NCI-H510A treated with DMSO at 0.1 percent for 48 hours (cell line): Measurements from ENCODE around the gene SERPINA5.
"Not testable (repeated sequence)": the region's sequence is repeated elsewhere in the genome, so short reads cannot be mapped to it uniquely, and the experiment has no call there.

Experiments
- DNase-seq: peaks from one replicate; lab custom pipeline; 2025; lab: John Stamatoyannopoulos, UW

Gene SERPINA5

DNA sequence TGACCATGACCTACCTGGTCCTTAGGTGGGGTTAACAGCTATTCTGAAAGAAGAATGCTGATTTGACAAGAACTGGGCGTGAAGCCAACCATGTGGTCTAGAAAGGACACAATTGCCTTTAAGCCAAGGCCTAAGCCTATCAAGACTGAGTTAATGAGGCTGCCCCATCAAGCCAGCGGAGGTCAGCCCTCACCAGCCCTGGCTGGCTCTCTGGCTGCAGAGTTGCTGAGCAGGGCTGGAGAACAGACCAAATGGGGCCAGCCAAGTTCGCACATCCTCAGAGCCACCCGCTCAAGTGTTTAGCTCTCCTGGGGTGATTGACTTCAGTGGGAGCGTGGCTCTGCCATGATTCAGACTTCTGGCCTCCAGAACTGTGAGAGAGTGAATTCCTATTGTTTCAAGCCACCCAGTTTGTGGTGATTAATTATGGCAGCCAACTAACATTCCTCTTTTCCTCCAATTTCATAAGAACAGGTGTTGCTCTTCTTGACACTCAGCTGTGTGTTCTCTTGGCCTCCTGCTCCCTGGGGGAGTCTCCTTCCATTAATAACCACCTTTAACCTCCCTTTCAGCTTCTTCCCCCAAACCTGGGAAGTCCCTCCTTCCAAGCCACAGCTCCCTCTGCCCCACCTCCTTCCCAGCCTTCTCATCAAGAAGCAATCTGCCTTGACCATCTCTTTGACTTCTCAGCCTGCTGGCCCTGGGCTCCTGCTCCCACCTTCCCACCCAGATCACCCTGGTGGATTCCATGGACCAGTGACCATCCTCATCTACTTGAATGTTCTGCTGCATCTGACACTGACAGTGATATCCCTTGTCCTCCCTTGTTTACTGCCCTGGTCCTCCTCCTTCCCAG is 5.3 kb upstream of the SERPINA5 start:
- no peak for DNase-seq

DNA sequence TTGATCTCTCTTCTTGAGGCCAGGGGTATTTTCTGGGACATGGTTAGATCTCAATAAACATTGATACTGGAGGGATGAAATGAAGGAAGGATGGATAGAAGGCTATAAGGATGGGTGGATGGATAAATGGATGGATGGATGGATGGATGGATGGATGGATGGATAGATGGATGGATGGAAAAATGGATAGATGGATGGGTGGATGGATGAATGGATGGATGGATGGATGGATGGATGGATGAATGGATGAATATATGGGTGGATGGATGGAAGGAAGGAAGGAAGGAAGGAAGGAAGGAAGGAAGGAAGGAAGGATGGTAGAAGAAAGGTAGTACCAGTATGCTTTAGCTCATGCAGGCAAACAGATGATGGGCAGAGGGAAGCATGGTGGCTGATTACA is 3.8 kb upstream of the SERPINA5 start:
- not testable (repeated sequence) for DNase-seq

DNA sequence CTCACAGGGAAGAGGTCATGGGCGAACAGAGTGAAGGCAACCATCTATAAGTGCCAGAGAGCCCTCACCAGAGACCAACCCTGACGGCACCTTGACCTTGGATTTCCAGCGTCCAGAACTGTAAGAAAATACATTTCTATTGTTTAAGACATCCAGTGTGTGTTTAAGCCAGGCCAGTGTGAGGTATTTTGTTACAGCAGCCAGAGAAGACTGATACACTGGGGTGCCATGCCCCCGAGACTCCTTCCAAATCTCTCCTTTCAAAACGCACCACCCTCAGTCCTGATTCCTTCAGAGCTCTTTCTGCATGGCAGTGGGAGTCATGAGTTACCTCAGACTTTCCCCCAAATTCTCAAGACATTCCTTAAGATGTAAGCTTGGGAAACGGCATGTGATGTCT is 2.5 kb upstream of the SERPINA5 start:
- DNase-seq: no peak

DNA sequence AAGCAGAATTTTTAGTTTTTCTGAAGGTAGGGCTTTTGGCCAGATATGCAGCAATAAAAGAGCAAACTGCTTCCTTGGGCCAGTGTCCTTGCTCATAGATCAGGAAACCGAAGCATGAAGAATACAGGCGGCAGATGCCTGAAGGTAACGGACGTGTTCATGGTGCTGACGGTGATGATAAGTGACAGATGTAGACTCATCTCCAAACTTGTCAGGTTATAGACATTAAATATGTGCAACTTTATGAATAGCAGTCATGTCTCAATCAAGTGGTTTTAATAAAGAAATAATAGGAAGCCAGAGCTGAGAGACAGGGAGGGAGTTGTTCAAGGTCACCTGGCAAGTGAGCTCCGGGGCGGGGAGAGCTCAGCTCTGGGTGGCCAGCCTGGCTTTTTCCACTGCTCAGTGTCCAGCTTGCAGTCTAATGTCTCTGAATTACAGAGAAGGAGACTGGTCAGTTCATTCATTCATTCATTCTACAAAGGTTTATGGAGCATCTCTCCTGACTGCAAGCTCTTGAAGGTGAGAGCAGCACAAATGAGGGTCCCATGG is 1.0 kb downstream of the SERPINA5 start:
- no peak for DNase-seq

DNA sequence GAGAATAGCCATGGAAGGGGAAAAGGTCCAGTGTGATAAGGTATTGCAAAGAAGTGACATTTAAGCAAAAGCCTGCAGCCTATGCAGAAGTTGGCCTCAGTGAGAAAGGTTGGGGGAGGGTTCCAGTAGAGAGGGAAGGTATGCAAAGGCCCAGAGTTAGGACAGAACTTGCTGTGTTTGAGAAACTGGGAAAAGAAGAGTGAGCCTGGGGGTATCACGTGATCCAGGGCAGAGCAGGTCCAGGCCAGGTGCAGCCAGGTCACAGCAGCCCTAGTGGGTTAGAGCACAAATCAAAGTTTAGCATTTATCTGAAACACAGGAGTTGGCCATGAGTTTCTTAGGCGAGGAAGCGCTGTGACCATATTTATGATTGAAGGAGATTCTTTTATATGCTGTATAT is 1.6 kb downstream of the SERPINA5 start:
- no peak for DNase-seq

DNA sequence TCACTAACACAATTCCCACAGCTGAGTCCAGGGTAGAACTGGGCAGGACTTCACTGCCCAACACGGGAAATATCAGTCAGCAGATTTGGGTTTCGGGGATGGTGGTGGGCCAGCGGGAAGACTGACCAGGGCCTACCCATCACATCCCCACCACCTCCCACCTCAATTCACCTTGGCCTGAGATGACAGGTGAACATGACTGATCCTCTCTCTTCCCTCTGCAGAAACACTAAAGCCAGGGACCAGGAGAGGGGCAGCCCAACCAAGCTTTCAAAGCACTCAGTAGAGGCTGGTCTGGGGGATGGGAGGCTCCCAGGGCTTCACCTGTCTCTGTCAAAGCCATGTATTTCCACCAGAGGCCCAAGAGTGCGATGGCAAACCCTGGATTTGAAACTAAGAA is 2.3 kb downstream of the SERPINA5 start:
- no peak for DNase-seq

DNA sequence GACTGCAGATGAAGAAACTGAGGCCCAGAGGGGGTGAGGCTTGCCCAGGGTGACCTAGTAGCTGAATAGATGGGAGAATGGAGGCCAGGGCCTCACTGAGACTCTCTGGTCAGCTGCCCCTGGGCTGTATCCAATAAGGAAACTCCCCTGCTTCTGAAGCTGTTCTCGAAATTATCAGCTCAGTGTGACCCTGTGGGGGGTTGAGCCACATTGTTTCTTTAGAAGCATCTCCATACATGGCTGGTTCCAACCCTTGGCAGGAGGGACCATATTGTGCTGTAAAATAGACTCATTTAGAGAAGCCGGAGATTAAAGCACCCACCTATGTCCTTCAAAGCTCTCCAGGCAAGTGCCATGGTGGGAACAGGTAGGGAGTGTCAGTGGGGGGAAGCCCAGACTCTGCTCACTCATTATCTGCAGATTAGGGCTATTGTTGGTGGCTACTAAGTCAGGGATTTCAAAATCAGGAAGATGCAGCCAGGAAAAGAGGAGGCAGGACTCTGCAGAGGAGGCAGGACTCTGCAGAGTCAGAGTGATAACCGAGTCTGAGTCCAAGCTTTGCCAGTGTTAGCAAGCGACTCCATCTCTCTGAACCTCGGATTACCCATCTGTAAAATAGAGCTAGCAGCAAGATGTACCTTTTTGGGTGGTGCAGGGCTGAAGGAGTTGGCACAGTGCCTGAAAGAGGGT is 3.5 kb downstream of the SERPINA5 start:
- no peak for DNase-seq

DNA sequence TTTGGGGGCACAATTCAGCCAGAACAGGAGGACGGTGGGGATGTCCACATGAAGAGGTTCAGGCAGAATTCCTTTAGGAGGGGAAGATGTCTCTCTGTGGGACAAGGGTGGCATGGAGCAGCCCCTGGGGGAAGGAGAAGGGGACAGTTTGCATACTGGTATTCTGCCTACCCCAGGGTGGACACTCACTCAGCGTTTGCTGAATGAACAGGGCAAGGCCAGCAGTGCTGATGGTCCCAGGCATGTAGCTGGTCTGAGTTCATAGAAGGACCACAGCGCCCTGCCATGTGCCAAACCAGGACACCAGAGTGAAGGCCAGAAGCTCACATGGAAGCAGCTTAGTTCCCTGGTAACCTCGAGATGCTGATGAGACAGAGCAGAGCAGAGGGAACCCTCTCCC is 5.4 kb downstream of the SERPINA5 start:
- no peak for DNase-seq

DNA sequence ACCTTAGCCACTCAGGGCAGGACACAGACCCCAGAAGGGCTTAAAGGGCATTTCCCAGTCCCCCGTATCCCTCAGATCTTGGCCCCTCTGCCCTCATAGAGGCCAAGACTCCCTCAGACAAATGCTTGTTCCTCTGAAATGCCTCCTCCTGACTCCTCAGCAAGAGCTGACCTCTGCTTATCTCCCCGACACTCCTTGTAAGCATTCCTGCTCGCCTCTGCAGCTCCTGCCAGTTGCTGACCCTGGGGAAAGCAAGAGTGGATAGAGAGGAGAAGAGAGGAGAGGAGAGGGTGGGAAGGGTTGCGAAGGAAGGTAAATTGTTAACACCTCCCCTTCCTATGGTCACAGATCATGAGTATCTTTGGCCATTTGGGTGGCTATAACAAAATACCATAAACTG is 7.1 kb downstream of the SERPINA5 start:
- DNase-seq: no peak

DNA sequence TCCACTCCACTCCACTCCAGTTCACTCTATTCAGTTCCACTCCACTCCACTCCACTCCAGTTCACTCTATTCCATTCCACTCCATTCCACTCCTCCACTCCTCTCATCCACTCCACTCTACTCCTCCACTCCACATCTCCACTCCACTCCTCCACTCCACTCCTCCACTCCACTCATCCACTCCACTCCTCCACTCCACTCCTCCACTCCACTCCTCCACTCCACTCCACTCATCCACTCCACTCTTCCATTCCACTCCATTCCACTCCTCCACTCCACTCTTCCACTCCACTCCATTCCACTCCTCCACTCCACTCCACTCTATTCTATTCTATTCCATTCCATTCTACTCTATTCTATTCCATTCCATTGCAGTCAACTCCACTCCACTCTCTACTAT is 9.8 kb downstream of the SERPINA5 start:
- DNase-seq: no peak

DNA sequence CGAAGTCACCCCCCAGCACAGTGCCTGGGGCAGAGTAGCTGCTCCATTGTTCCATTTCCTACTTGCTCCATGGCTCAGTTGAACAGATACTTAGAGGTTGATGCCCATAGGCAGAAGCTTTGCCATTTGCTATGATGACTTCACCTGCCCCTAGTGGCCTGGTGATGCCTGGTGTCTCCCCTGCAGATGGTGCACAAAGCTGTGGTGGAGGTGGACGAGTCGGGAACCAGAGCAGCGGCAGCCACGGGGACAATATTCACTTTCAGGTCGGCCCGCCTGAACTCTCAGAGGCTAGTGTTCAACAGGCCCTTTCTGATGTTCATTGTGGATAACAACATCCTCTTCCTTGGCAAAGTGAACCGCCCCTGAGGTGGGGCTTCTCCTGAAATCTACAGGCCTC is 10.6 kb downstream of the SERPINA5 start:
- no peak for DNase-seq

DNA sequence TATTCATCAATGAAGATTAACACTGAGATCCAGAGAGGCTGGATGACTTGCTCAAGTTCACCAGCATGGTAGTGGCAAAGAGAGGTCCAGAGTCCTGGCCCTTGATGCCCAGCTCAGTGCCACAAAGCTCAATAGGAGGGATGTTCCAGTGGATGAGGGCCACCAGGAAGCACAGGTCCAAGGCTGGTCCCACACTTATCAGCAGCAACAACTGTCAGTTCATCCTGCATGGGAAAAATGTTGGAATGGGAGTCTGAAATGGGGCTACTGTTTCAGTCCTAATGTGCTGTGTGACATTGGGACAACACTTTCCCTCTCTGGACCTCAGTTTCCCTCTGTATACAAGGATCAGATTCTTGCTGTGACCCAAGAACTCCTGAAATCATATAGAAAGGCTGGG is 11.2 kb downstream of the SERPINA5 start:
- no peak for DNase-seq

DNA sequence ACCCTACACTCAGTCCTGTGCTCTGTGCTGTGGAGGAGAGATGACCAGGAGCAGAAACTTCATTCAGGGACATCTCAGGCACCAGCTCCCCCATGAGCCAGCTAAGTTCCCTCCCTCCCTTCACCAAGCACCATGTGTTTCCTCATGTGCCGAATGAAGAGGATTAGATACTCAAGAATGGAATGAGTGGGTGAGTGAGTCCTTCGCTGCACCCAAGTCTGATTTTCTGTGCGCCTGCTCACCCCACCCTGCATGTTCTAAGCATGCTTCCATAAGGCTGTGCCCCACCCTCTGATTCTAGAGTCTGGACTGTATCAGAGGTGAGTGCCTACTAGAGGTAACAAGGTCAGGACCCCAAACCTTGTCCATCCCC is 12.1 kb downstream of the SERPINA5 start:
- DNase-seq: no peak

DNA sequence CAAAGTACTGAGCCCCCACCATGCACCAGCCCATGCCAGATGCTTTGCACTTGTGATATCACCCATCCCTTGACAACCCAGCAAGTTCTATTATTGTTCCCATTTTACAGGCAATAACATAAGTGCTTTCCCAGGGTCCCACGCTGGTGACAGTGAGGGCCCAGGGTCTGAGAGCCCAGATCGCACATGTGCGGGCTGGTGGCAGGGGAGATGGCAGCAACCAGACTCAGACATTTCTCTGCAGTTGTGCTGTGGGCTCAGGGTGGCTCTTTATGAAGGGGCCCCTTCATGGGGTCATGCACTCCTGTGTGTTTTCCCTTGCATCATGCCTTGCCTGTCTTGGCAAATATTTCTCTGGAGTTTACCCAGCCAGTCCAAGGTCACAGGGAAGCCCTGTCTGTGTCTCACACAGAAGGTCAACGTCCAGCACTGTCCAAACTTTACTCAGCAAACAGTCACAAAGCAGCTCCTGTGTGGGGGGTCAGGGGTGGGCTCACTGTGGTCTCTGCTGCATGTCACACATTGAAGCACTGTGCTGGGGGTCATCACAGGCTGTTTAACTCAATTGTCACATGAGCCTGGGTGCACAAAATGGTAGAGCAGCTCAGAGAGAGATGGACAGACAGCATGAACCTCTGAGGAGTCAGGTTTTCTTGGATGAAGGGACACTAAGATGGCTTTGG is 12.7 kb downstream of the SERPINA5 start:
- DNase-seq: no peak

DNA sequence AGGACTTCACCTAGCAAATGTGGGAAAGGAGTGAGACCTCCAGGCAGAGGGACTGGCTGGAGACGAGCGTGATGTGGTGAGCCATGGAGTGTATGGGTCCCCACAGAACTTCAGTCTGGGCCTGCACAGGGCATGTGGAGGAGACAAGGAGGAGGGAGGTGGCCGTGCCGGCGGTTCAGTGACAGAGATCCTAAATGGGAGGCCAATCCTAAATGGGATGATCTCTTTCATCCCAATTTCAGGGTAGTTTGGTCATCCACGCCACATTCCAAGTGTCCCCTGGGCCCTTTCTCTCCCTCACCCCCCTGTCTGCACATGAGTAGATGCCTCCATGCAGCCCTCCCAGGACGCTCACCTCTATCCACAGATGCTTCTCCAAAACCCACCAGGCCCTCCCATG is 13.2 kb downstream of the SERPINA5 start:
- DNase-seq: no peak

DNA sequence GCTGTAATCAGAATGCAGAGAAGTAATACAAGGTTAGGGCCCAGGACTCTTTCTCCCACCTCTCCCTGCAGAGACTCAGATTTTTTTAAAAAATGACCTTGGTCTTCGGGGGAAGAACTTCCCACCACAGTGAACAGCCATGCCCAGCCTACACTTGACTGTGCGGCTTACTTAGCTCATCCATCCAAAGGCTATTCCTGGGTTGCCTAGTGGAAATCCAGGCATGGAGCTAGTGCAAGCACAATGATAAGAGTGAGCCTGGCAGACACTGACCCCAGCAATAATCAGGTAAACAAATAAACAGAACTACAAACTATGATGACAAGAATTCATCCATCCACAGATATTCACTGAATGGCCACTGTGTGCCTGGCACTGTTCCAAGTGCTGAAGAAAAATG is 14.7 kb downstream of the SERPINA5 start:
- no peak for DNase-seq

DNA sequence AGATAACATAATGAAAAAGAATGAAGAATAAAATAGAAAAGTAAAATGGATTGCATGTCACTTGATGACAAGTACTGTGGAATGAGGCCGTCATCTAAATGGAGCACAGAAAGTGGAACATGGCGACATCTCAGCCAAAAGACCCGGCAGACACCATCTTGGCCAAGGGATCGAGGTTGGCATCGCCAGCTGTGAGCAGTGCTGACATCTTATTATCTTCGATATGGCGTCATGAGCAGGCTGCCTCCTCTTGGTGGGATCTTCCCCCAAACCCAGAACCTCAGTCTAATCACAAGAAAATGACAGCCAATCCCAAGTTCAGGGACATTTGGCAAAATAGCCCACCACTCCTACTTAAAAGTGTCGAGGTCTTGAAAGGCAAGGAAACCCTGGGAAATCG is 15.1 kb downstream of the SERPINA5 start:
- no peak for DNase-seq

DNA sequence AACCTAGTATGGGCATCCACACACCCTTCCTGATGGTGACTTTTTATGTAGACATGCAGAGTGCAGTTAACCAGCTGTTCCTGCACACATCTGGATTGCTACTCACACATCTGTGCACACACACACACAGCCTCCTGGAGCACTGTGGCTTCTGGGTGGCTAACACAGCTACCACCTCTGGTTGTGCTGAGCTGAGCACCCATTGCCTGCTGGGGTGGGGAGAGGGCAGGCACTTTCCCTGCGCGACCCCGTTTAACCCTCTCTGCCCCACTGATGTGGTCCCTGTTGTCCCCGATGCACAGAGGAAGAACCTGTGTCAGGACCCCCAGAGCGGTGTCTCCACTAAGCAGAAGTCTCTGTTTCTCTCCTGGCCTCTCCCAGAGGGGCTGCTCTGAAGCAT is 16.6 kb downstream of the SERPINA5 start:
- no peak for DNase-seq

DNA sequence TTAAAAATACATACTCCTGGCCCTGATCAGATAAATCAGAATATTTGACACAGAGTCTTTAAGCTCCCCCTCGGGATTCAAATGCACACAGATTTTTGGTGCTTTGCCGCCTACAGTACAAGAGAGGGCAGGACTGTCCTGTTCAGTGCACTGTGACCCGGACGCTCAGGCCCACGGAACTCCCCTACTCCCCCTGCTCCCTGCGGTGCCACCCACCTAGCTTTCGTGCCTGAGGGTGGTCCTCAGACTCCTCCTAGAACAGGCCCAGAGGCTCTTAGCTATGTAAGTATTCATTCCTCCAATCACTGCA is 17.2 kb downstream of the SERPINA5 start:
- DNase-seq: no peak

DNA sequence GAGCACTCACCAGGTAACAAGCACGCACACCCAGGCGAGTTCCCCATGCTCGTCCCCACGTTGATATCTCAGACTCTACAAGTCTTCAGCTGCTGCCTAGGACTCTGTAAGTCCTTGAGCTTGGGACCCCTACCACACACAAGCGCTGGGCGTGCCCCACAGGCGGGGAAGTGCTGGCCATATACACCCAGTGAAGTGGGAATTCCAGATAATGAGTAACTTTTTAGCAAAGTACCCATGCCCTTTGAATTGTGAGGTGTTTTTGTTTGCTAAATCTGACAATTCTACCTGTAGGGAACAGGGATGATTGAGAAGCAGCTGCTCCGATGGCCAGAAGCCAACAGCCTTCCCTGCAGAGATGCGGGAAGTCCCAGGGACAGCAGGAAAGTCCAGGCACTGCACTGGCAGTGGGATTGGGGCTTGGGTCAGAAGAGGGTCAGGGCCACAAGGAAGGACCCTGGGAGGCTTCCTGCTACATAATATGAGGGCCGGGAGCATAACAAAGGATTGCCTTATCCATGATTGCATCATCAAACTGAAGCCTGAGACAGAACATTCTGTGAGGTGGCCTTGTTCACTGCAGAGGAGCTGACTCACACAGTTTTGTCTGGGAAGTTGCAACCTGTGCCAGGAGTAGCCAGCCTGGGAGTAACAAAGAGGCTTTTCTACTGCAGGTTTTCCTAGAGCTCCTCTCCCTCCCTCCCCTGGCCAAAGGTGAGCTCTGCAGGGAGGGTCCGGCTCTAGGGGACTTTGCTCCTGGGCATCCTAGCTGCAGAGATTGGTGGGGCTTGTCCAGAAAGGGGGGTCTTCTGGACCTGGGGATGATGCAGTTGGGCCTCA is 17.8 kb downstream of the SERPINA5 start:
- DNase-seq: no peak

DNA sequence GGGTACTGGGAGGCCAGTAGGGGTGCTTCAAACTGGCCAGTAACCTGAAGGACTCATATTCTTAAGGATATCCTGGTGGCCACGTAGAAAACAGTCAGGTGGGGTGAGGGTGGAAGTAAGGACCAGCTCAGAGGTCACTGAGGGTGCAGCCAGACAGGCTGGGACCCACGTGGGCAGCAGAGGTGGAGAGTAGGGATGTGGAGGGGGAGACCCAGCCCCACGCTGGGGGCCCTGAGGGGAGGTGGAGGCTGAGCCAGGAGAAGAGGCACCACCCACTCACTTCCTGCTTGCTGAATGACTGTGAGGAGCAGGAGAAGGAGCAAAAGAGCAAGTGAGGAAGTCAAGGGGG is 18.4 kb downstream of the SERPINA5 start:
- no peak for DNase-seq

DNA sequence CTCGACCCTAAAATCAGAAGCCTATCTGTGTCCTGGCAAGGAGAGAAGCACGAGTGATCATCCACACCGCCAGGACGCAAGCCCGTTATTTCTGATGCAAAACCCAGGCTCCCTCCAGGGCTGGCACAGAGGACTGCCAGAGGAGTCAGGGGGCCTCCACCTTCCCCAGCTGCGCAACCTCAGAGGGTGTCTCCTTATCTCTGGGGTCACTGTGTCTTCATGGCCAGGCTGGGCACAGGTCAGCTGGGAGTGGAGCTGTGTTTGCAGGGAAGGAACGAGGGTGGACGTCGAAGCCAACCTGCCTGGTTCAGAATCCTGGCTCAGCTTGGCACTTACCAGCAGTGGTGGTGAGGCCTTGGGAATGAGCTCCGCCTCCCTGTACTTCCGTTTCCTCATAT is 18.9 kb downstream of the SERPINA5 start:
- DNase-seq: no peak
